ENCODE data around the gene SNX9. TPM values are rescaled to one million over a fixed set of nuclear protein-coding genes. Genes with fewer than 3 reads are reported as not detected.

The SNX9 gene
- total and polyA plus RNA-seq, 2 of the 8 experiments (the other 6 are each of a cell fraction or from before 2014, with no cell fraction given), result 11.8 to 23.2 TPM

DNA sequence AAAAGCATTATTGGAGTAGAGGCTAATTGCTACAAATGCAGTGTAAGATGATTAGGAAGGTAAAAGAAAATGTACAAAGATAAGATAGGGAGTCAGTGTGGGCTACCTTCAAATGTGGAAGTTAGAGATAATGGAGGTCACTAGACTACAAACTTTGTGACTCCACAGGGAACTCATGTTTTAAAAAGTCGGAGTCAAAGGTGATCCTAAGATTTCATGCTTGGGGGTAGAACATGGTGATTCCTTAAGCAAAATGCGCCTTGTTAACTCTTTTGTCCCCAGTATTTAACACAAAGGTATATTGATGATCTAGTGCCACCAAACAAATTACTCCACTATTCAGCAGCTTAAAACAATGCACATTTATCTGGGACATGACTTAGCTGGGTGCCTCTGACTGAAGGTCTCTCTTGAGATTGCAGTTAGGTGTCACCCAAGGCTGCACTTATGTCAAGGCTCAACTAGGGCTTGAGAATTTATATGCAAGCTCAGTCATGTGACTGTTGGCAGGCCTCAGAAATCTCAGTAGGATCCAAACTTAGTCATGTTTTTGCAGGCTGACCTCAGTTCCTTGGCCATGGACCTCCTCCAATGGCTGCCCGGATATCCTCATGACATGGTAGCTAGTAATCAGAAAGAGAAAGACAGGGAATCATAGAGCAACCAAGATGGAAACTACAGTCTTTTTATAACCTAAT, 11.4 kb upstream of the SNX9 start:
- Histone ChIP-seq H4K8ac (ENCODE audit: extremely low read depth, insufficient read depth, low read length) (no peak overlapping the region), H3K79me1 (ENCODE audit: low read depth, low read length) (no peaks in the 10 kb centered on the region), H4K20me1 (replicated peaks in 1 of 2; ENCODE audit: control insufficient read depth in 1 of 2, insufficient read depth in 2 of 2, low read length in 2 of 2) (no peaks in the 10 kb centered on the region), H3K4me3 (ENCODE audit: extremely low read depth in 1 of 4, insufficient read depth in 2 of 4, low read depth in 3 of 4, low read length in 4 of 4) (no peak overlapping the region), H2BK120ac (replicated peaks; ENCODE audit: low read depth, low read length) (no peak overlapping the region), H3K27me3 (replicated peaks in 1 of 4; ENCODE audit: control insufficient read depth in 3 of 4, extremely low read depth in 1 of 4, insufficient read depth in 3 of 4, low read length in 3 of 4) (no peaks in the 10 kb centered on the region), H3K14ac (ENCODE audit: insufficient read length) (no peak overlapping the region), H3K56ac (replicated peaks; ENCODE audit: insufficient read length, low read depth, low read length) (no peak overlapping the region), H2BK12ac (ENCODE audit: low read depth, low read length) (no peak overlapping the region), H3K4me2 (ENCODE audit: insufficient read depth in 1 of 2, low read depth in 2 of 2, low read length in 2 of 2) (no peak overlapping the region), H3K79me2 (ENCODE audit: control insufficient read depth in 1 of 2, insufficient read depth in 2 of 2, low read length in 2 of 2) (no peaks in the 10 kb centered on the region), H3K23ac (ENCODE audit: insufficient read length) (no peak overlapping the region), H3K4ac (replicated peaks; ENCODE audit: insufficient read length, low read depth, low read length) (no peak overlapping the region), H3K4me1 (replicated peaks in 1 of 4; ENCODE audit: control insufficient read depth in 3 of 4, insufficient read depth in 4 of 4, low read length in 3 of 4) (no peaks in the 10 kb centered on the region), H3K9me3 (ENCODE audit: insufficient read depth in 2 of 2, low read depth in 1 of 2, low read length in 1 of 2) (no peaks in the 10 kb centered on the region; a peak in 1 of 4 replicates), H2BK5ac (ENCODE audit: low read depth, low read length) (no peak overlapping the region), H3K36me3 (ENCODE audit: control insufficient read depth in 2 of 4, insufficient read depth in 4 of 4, low read length in 3 of 4) (no peaks in the 10 kb centered on the region), H2AFZ (ENCODE audit: low read length) (no peak overlapping the region), H3K9ac (replicated peaks in 1 of 4; ENCODE audit: extremely low read depth in 1 of 4, low read depth in 3 of 4, low read length in 3 of 4) (no peak overlapping the region), H3K18ac (ENCODE audit: extremely low read depth, low read length) (no peak overlapping the region), H2AK5ac (ENCODE audit: low read depth, low read length) (no peak overlapping the region), H3K27ac (ENCODE audit: low read depth, low read length) (no peak overlapping the region), H4K91ac (replicated peaks; ENCODE audit: insufficient read length, low read length) (no peak overlapping the region), H4K5ac (ENCODE audit: insufficient read length, low read depth, low read length) (no peak overlapping the region), H3K23me2 (ENCODE audit: low read depth, low read length) (no peaks in the 10 kb centered on the region), H2BK15ac (ENCODE audit: low read length) (no peak overlapping the region), H2BK20ac (ENCODE audit: low read length) (no peak overlapping the region)
- ChIA-PET CTCF (ENCODE audit: partially characterized antibody) (interaction anchor here (1.2 kb wide), 1 partner anchor 61 kb away, joined by 3 read pairs; no protein-coding TSS in a partner anchor), POLR2A (ENCODE audit: partially characterized antibody) (interaction anchor here (0.7 kb wide), 1 partner anchor 1026 kb away, joined by 3 read pairs; no protein-coding TSS in a partner anchor)
- FAIRE-seq, result no peak
- WGBS, 2 experiments (ENCODE audit: extremely low coverage in 1 of 2, insufficient coverage in 1 of 2, insufficient read length in 1 of 2, insufficient replicate concordance in 2 of 2, low coverage in 1 of 2, low lambda C conversion rate in 2 of 2, missing lambda C conversion rate in 1 of 2), result 87% methylated on average over 3 of the region's 3 CpGs; no CpG with 5 or more reads in 1 of the 2 experiments
- DNase-seq (ENCODE audit: low read depth in 1 of 2, low spot score in 2 of 2), result no peak
- TF ChIP-seq CREB1 (IDR thresholded peaks at IDR 0.05) (no peak), KDM5A (IDR thresholded peaks at IDR 0.05; ENCODE audit: low read length) (no peak), CHD1 (IDR thresholded peaks at IDR 0.05; ENCODE audit: low read depth, low read length) (no peak), TAF7 (optimal IDR thresholded peaks at IDR 0.05; ENCODE audit: borderline replicate concordance, low read depth, low read length) (no peak), RNF2 (IDR thresholded peaks at IDR 0.05; ENCODE audit: borderline replicate concordance, low read depth, low read length, missing control alignments, poor library complexity, severe bottlenecking) (no peak), SP2 (IDR thresholded peaks at IDR 0.05; ENCODE audit: low read length) (no peak), POLR2AphosphoS5 (IDR thresholded peaks at IDR 0.05; ENCODE audit: low read depth, low read length) (no peak), GTF2F1 (IDR thresholded peaks at IDR 0.05; ENCODE audit: borderline replicate concordance, low read depth, low read length) (no peak), SRF (IDR thresholded peaks at IDR 0.05; ENCODE audit: low read depth, low read length) (no peak), TCF12 (IDR thresholded peaks at IDR 0.05; ENCODE audit: low read depth, low read length) (no peak), SIX5 (IDR thresholded peaks at IDR 0.05; ENCODE audit: low read depth, low read length) (no peak), SP1 (IDR thresholded peaks at IDR 0.05; ENCODE audit: low read depth, low read length) (no peak), EZH2 (IDR thresholded peaks at IDR 0.05; ENCODE audit: low read depth, low read length, severe bottlenecking) (no peak)
- TF ChIP-seq, protein P1, sequence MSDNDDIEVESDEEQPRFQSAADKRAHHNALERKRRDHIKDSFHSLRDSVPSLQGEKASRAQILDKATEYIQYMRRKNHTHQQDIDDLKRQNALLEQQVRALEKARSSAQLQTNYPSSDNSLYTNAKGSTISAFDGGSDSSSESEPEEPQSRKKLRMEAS (IDR thresholded peaks at IDR 0.05), result no peak

Data from H1 (cell line).